ENCODE results near the gene CLDN15. TPM values are rescaled to one million over a fixed set of nuclear protein-coding genes. Genes with fewer than 3 reads are reported as not detected.

The CLDN15 gene
- polyA plus RNA-seq, 3 donors, result 11.1 to 16.0 (median 14.7) TPM

DNA sequence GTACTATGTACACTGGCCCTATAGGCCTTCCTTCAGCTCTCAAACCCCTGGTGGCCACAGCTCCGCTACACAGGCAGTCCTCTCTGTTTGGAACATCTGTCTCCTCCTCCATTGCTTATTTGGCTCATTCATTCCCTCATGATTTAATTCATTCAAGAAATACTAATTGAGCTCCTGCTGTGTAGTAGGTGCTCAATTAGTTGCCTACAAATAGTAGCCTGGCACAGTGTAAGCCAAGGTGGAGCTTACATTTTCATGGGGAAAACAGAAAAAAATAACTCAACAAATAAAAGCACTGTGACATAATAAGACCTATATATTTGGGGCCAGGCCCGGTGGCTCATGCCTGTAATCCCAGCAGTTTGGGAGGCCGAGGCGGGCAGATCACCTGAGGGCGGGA lies 10.7 kb upstream of the CLDN15 start:
- DNase-seq, result no peak

DNA sequence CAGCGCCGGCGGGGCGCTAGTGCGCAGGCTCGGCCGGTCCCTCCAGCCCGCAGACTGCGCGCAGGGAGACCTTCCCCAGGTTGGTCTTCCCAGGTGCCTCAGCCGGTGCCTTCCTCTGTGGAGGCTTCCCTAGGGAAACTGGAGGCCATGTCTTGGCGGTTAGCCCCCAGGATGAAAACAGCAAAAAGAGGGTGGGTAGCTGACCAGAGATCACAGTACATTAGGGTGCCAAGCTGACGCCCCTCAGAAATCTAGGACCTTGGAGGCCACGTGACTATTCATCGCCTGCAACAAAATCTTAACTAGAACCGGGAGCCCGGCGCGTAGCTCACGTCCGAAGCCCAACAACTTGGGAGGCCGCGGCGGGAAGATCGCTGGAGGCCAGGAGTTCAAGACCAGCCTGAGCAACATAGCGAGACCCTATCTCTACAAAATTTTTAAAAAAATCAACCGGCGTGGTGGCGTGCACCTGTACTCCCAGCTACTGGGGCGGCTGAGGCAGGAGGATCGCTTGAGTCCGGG lies 7.6 kb upstream of the CLDN15 start:
- DNase-seq, result no peak

DNA sequence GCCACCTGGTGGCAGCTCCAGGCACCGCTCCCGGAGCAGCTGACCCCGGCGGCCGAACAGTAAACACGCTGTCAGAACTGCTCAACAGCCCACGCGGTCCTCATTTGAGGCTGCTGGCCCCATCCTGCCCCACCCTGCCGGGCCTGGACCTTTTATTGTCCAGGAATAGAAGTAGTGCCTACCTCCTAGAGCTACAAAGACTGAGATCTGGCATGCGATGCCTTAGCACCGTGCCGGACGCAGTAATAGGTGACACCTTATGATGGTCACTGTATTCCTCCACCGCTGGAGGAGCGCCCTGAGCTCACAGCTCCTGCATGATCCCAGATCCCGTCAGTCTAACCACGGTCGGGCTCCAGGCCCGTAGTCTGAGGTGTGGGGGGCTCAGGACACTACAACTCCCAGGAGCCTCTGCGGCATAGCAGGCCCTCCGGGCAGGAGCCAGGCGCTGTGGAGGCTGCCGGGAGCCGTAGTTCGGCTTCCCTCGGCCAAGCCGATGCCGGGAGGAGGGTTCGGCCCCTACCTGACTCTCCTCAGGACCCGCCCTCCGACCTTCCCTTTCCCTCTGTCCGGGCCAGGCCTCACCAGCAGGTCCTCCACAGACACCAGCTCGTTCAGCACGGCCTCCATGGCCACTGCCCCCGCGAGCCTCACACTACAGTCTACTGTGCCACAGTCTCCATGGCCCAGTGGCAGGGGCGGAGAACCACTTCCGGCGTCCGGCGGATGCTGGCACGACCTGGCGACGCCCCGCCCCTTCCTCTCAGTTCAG lies 7.0 kb upstream of the CLDN15 start, which contains the start of gene FIS1:
TSS of gene FIS1 (minus strand) at position 707 of the 772 bp plus-strand sequence. CDS start at position 630, 77 bp downstream.
- peak; percentile 91 for DNase-seq

DNA sequence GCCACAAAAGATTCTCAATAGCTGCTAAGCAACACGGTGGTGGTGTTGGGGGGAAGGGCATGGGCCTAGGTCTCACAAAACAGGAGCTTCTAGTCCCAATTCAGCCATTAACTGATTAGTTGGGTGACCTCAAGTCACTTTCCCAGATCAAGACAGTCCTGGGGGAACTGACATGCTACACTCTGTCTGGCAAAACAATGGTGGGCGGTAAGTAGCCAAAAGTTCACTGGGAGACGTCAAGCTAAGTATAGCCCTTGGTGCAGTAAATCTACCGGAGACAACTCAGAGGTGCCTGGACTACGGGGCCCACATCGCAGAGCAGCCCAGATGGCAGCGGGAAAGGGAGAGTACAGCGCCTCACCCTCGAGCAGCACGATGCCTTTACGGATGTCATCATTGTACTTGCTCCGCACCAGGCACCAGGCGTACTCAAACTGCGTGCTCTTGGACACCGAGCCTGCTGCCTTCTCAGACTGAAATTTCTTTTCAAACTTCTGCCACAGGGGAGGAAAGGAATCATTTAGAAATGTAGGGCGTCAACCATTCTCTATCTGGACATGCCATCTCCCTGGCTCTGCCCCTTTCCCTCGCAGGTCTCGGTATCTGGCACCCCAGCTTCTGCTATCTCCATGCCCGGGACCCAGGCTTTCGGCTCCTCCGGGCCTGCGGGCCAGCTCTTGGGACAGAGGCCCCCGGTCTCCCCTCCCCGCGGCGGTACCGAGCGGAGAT lies 6.2 kb upstream of the CLDN15 start:
- DNase-seq, result no peak

DNA sequence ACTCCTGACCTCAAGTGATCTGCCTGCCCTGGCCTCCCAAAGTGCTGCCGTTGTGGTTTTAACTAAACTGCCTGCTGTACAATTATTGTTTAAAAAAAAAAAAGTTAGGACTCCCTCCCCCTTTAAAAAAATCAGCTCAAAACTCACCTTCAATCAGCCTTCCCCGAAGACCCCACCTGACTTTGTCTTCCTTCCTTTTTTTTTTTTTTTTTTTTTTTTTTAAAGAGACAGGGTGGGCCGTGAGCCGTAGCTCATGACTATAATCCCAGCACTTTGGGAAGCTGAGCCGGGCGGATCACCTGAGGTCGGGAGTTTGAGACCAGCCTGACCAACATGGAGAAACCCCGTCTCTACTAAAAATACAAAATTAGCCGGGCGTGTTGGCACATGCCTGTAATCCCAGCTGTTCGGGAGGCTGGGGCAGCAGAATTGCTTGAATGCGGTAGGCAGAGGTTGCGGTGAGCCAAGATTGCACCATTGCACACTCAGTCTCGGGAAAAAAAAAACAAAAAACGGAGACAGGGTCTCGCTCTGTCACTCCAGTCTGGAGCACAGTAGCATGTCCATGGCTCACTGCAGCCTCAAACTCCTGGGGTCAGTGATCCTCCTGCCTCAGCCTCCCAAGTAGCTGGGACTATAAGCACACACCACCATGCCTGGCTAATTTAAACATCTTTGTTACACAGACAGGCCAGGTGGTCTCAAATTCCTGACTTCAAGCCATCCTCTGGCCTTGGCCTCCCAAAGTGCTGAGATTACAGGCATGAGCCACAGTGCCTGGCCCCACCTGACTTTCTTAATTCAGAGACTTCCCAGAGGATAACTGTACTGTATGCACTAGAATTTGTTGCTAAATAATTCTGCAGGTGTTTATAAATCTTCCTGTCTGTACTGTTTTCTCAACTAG lies 4.1 kb upstream of the CLDN15 start:
- no peak for DNase-seq

DNA sequence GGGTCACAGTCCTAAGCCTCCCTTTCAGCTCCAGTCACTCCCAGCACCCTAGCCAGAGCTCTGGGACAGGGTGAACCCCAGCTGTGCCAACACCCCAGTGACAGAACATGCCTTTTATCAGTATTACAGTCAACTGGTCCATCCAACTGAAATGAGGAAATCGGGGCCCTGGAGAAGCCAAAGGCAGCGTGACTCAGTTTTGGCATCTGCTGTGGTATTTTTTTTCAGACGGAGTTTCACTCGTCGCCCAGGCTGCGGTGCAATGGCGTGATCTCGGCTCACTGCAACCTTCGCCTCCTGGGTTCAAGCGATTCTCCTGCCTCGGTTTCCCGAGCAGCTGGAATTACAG lies 3.4 kb upstream of the CLDN15 start:
- no peak for DNase-seq

DNA sequence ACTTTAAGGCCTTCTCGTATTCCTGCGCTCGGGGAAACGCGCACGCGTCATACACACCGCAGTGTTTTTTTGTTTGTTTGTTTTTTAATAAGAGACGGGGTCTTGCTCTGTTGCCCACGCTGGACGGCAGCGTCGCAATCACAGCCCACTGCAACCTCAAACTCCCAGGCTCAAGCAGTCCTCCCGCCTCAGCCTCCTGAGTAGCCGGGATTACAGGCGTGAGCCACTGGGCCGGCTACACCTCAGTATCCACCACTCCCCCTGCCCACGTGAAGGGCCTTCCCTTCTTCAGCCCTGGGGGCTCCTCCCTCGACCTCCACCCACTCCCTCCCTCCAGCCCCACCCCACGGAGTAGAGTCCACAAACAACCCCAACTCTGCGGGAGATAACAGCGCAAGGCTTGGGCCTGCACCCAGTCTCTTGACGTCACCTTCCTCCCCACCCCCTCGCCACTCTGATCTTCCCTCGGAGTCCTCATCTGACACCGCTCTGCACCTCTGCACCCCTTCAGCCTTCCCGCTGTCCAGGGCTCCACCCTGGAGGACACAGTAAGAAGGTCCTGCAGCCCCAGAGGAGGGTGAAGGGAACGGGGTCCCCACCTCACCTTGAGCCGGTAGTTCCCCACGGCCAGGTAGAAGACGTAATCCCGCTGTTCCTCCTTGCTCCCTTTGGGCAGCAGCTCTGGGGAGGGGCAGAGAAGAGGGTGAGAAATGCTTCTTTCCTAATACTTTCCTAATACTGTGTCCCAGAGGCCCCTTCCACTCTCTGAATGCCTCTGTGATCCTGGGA lies 2.8 kb upstream of the CLDN15 start:
- DNase-seq, result no peak

DNA sequence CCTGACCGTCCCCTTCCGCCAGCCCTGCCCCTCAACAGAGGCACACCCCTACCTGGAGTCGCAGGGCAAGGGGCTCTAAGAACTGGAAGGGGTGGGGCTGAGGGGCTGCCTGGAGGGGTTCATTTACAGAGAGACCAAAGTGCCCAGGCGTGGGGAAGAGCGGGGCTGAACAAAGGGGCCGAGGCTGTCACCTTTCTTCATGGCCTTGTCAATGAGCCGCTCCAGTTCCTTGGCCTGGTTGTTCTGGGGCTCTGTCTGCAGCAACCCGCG lies 2.3 kb upstream of the CLDN15 start:
- no peak for DNase-seq

DNA sequence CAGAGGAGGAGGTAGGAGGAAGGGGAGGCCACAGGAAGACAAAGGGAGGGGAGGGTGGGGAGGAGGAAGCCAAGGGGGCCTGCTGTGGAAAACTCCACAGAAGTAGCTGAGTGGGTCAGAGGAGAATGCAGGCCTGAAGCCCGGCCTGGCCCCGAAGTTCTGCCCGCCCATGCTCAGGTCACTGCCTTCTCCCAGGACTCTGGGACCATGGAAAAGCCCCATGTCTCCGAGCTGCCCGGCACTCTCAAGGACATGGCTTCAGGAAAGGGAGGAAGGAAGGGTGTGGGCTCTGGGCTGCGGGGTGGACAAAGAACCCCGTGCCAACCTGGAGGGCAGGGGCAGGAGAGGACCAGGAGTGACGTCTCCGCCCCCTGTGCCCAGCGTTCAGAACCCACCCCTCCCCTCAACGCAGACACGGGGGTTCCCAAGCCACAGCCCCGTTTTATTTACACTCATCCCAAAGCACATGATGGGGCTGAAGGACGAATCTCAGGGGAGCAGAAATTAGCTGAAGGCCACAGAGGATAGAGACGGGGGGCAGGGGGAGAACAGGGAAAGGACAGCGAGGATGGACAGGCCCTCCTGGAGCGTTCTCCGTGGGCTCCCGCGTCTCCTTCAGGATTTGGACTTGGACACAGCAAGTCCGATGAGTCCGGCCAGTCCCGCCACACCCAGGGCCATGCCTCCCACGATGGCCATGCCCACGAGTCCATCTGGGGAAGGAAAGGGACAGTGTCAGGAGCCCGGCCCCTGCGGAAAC lies 1.8 kb upstream of the CLDN15 start:
- DNase-seq, result no peak

DNA sequence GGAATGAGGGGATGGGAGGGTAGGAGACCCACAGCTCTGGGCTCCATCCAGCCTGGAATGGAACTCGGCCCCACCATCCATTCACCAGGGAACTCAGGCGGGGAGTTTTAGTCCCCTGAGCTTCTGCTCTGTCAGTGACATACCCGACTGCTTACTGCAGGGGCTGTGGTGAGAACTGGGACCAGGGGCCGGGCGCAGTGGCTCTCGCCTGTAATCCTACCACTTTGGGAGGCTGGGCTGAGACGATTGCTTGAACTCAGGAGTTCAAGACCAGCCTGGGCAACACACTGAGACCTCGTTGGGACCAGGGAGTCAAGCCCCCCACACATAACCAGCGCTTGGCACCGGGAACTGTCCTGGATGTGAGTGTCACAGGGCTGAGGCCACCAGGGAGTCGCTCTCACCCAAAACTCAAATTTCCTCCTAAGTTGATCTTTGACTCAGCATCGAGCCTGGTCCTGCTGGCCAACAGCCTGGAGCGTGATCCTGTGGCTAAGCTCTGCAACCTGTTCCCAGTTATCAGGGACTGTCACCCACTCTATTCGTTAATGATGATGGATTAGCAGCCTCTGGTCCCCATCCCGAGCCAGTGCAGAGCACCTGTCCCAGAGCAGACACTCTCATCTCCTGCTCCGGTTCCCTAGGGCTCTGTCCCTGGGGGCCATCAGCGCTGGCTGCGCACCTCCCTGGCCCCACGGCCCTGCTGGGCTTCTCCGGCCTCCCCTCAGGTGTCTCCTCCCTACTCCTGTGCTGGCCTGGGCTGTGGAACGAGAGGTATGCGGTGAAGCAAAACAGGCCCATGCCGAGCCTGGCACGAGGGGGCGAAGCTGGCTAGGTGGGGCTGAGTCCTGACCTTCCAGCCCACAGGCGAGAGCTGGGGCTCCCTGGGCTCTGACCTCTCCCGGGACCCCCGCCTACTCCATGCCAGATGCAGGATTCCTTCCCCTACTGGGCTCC lies 902 bp upstream of the CLDN15 start:
- no peak for DNase-seq

DNA sequence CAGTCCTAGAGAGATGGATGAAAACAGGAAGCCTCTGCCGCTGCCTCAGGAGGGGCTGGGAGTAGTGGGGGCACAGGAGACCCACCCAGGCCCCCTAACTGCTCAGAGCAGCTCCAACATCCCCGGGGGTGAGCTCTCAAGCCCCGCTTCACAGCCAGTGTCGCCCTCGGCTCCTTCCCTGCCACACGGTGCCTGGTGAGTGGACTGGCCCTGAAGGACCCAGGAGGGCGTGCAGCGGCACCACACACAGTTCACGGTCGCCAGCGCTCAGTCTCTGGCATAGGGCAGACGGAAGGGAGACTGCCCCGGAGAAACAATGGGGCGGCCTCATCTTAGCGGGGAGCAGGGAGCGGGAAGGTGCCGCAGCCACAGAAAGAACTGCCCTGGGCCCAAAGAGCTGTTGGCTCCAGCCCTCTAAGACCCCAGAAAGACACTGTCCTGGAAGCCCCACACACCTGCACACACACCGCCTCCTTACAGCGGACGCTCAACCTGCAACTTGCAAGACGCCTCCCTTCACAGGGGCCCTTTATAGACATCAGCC lies 1.2 kb downstream of the CLDN15 start:
- DNase-seq, result no peak

DNA sequence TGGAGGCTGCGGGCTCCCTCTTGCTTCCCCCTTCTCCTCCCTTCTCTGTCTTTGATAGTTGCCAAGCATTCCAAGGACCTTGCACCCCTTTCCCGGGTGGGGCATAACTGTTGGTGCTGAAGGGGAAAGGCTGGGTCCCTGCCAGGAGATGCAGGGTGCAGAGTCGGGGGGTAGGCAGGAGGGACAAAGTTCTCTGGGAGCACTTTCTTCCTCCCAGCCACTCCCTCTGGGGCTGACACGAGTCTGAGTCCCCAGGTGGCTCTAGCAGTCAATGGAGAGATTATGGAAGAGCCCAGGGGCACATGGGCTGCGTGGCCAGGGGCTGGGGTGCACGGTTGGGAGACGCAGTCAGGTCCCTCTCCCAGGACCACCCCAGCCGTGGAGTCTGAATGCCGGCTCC lies 2.1 kb downstream of the CLDN15 start:
- no peak for DNase-seq

DNA sequence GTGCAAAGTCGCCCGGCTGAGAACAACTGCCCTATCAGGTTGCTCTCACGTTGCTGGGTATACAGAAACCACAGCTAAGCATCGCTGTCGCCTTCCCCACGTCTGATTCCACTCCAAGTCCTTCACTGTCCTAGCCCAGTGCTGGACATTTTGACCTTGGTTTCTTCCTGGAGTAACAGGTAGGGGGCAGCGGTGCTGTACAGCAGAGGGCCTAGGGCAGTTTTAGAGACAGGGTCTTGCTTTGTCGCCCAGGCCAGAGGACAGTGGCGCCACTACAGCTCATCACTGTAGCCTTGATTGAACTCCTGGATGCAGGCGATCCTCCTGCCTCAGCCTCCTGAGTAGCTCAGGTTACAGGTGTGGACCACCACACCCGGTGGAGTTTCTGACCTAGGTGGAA lies 2.6 kb downstream of the CLDN15 start:
- DNase-seq, result no peak

DNA sequence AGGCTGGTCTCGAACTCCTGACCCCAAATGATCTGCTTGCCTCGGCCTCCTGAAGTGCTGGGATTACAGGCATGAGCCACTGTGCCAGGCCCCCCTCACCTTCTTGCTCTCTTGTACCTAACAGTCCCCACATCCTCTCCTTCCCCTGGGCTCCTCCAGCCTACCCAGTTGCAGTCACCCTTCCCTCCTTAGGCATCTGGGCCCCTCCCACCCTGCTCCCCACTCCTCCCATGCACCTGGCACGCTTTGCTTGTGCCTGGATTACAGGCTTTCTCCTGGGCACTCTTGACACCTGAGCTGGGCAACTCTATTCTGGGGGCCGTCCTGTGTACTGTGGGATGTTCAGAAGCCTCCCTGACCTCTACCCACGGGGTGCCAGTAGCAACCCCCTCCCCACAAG lies 3.0 kb downstream of the CLDN15 start:
- no peak for DNase-seq

DNA sequence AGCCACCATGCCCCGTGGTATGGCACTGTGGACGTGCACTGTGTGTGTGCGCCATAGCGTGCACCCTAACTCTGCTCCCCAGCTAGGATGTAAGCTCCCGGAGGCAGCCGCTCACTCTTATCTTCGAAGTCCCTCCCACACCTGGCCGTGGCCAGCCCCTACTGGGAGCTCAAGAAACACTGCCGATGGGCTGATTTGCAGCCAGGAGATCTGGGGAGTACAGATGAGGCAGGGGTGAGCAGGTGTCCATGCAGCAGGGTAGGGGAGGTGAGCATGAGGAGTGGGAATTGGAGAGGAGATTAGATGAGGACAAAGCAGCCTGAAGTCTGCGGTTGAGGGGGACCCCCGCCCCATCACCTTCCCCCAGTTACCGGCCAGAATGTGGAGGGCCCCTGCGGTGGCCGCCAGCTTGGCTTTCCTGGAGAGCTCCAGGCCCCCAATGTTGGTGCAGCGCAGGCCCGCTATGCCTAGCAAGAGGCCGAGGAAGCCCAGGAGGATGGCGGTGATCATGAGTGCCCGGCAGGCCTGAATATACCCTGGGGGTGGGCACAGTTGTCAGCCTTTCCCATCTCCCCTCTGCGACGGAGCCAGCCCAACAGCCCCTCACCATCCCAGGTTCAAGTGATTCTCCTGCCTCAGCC lies 3.6 kb downstream of the CLDN15 start:
- DNase-seq, result no peak

DNA sequence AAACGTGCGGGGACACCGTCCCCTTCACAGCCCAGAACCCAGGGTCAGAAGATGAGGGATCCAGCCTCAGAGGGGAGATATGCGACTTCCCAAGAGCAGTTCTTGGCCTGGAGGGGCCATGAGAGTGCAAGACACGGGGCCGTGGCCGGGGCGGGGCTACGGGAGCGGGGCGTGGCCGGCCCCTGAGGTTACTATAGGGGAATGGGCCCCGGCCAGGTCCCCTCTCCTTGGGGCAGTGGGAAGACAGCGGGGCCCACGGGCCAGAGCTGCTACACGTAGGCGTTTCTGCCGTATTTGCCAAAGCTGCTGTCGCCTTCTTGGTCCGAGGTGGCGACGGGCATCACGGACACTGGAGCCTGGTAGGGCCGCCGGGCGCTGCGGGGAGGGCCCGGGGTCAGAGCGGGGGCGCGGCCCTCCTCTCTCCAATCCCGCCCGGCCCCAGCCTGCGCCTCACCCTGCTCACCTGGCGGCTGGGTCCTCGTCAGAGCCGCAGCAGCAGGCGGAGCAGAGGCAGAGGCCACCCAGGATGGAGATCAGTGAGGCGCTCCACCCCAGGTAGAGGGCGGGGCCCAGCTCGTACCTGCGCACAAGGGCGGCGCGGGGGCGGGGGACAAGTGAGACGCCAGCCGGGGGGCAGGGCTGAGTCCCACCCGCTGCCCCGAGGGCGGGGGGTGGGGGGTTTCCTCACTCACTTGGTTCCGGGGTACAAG lies 5.3 kb downstream of the CLDN15 start:
- no peak for DNase-seq

DNA sequence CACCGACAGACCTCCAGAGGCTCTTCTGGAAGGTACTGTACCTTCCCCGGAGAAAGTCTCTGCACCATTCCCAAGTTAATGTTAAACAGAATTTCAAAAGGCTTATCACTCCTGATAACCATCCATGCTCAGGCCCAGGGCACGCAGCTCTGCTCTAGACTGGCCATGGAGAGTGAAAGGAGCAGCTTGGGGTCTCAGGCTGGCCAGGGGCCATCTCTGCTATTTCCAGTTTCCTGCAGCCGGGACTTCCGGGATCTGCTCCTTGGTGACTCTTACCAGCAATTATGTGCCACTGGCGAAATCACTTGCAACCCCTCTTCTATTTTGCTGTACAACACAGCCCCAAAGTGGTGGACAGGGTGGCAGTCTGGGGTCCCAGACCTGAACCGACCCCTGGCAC lies 6.0 kb downstream of the CLDN15 start:
- no peak for DNase-seq

DNA sequence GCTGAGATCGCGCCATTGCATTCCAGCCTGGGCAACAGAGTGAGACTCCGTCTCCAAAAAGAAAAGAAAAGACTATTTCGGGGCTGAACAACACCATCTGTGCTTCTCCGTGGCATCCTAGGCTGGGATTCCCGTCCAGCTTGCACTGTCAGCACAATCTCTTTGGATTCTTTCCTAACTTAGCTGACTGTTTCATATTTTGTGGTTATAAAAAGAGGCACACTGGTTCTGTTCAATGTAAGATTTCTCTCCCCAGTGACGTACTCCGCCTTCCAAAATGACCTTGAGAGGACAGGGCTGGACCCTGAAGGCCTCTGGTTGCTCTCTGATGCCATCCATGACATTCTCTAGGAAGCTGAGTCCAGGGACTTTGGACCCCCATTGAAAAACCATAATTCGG lies 10.9 kb downstream of the CLDN15 start:
- DNase-seq, result no peak

Measured in renal pelvis (tissue), 4 donors.